Body of pancreas (tissue), 4 donors: Measurements from ENCODE around the gene ZNF384. TPM values are rescaled to one million over a fixed set of nuclear protein-coding genes. Genes with fewer than 3 reads are reported as not detected.

ENCODE experiments used
- ATAC-seq: fragments of 150-250 bp; one replicate; pipeline ENCODE4 v1.9.1; 2016
- DNase-seq, 4 donors: peaks; one replicate each; pipeline ENCODE4 v3.0.0-alpha.2; 2019
- H3K27ac ChIP-seq, 4 donors: fragments of 200-600 bp; sonication (generic); 1 replicate in 3 of 4; 2 replicates in 1 of 4; pipeline versions ENCODE4 v1.5.1 to v1.6.1; 2016 to 2019; ENCODE audit warnings: mild to moderate bottlenecking in 1 of 4, mixed read lengths in 1 of 4, moderate library complexity in 1 of 4
- H3K27me3 ChIP-seq, 2 donors: fragments of 200-600 bp; sonication (generic); one replicate each; pipeline ENCODE4 v1.6.0; 2016; ENCODE audit warnings: mild to moderate bottlenecking in 1 of 2
- H3K36me3 ChIP-seq, 2 donors: fragments of 200-600 bp; sonication (generic); replicated peaks in 1 of 2; 2 replicates each; pipeline ENCODE4 v1.5.1; 2016; ENCODE audit warnings: low read depth in 2 of 2; ENCODE audit not compliant: insufficient read depth in 1 of 2
- H3K4me1 ChIP-seq: fragments of 200-600 bp; sonication (generic); one replicate; pipeline ENCODE4 v1.6.0; 2016
- H3K4me3 ChIP-seq, 2 donors: fragments of 200-600 bp; sonication (generic); 1 replicate in 1 of 2; 2 replicates in 1 of 2; pipeline ENCODE4 v1.5.1; 2016 to 2019
- H3K9me3 ChIP-seq, 3 donors: fragments of 200-600 bp; sonication (generic); 1 replicate in 2 of 3; 2 replicates in 1 of 3; pipeline ENCODE4 v1.5.1; 2016
- CTCF ChIP-seq, 7 experiments: fragments of 450-650 bp in 4 of 7; fragments of 200-600 bp in 3 of 7; sonication (generic) in 3 of 7; IDR thresholded peaks; one replicate each; pipeline ENCODE4 v1.5.1; 2016 to 2019; ENCODE audit warnings: antibody characterized with exemption in 7 of 7
- POLR2A ChIP-seq, 3 donors: fragments of 450-650 bp; IDR thresholded peaks; one replicate each; pipeline ENCODE4 v1.6.1; 2016; ENCODE audit warnings: antibody characterized with exemption in 3 of 3, mild to moderate bottlenecking in 2 of 3
- WGBS, 2 donors: methylation state at CpG; one replicate each; pipeline ENCODE4 v1.1.5; 2017; 5-methylcytosine and 5-hydroxymethylcytosine counted together
- intact Hi-C: fragments of 100-400 bp; cut with DNase I; formaldehyde crosslinking; loops from one replicate; pipeline ENCODE4 v1.15.1; 2023
- small RNA-seq: library from RNA; depleted of rRNA; stranded (forward); fragments of <200 nt; gene quantifications from one replicate; pipeline ENCODE3, GENCODE V24; 2016
- total RNA-seq, 2 donors: library from RNA; depleted of rRNA; stranded (reverse); fragments of >200 nt; gene quantifications; one replicate each; pipeline ENCODE4 v1.1.0, GENCODE V29; 2016

The ZNF384 gene
- total RNA-seq, 2 donors from 2014 or later: 20.0 to 25.4 TPM

GRCh38 chr12:6620137-6620884, 68.9 kb downstream of the ZNF384 start:
- Histone ChIP-seq H3K4me1 (peaks cover 7% of the 10 kb centered on the region), H3K9me3 (no peaks in the 10 kb centered on the region), H3K4me3 (no peak overlapping the region), H3K36me3 (no peaks in the 10 kb centered on the region), H3K27ac (no peak overlapping the region), H3K27me3 (no peaks in the 10 kb centered on the region)
- 22 to 36% methylated on average over 18 to 78 of the region's 88 CpGs for WGBS, 2 donors
- TF ChIP-seq CTCF (IDR thresholded peaks at IDR 0.05): peak; percentile 7 to 54 (median 43)
- no peak for TF ChIP-seq POLR2A (IDR thresholded peaks at IDR 0.05)
- intact Hi-C loops: no loop called here
- ATAC-seq (peak; percentile 57), DNase-seq (peak; percentile 34 to 50 (median 40))

GRCh38 chr12:6618483-6619225, 70.5 kb downstream of the ZNF384 start:
- no peak for ATAC-seq

More at GRCh38 chr12:6618483-6619225, 70.5 kb downstream of the ZNF384 start:
- TF ChIP-seq CTCF (IDR thresholded peaks at IDR 0.05): no peak
- TF ChIP-seq POLR2A (IDR thresholded peaks at IDR 0.05): no peak
- DNase-seq: no peak
- Histone ChIP-seq H3K27ac (no peak overlapping the region), H3K4me3 (no peak overlapping the region), H3K4me1 (peaks cover 19% of the 10 kb centered on the region), H3K36me3 (no peaks in the 10 kb centered on the region), H3K27me3 (no peaks in the 10 kb centered on the region), H3K9me3 (no peaks in the 10 kb centered on the region)
- 63 to 79% methylated on average over 5 of the region's 5 CpGs for whole genome bisulfite sequencing, 2 donors
- intact Hi-C loops: loop anchor here (10.0 kb wide), 1 partner anchor 46 kb away; the partner anchor contains the start of gene ING4

Small RNA genes lying within 50 kb of the gene (small RNA-seq; reads per million reads assigned to genes)
- gene RNU6-781P: not detected

Other genes starting within 250 kb of the ZNF384 start
- not detected for gene CD27, start 244.4 kb downstream of the ZNF384 start, total RNA-seq
- 10 to 100 TPM; 14.5 to 36.3 TPM for gene TAPBPL, start 237.3 kb downstream of the ZNF384 start, total RNA-seq
- gene VAMP1, start 218.7 kb downstream of the ZNF384 start, total RNA-seq: 1 to 10 TPM; 2.9 to 5.9 TPM
- gene MRPL51, start 196.1 kb downstream of the ZNF384 start, total RNA-seq: 10 to 100 TPM; 23.6 to 25.1 TPM
- 10 to 100 TPM in 1 of 2 donors, 1 to 10 TPM in 1; 9.3 to 46.1 TPM for gene NCAPD2, start 195.3 kb downstream of the ZNF384 start, total RNA-seq
- 100 to 1,000 TPM; 311 to 476 TPM for gene GAPDH, start 154.9 kb downstream of the ZNF384 start, total RNA-seq
- 10 to 100 TPM; 11.4 to 13.2 TPM for gene IFFO1, start 133.3 kb downstream of the ZNF384 start, total RNA-seq
- gene NOP2, start 121.1 kb downstream of the ZNF384 start, total RNA-seq: 10 to 100 TPM; 10.9 to 83.1 TPM
- gene CHD4, start 82.0 kb downstream of the ZNF384 start, total RNA-seq: 100 to 1,000 TPM; 114 to 122 TPM
- gene LPAR5, start 53.4 kb downstream of the ZNF384 start, total RNA-seq: 1 to 10 TPM in 1 of 2 donors, under 1 TPM in 1; 0.66 to 3.6 TPM
- gene ACRBP, start 41.9 kb downstream of the ZNF384 start, total RNA-seq: 1 to 10 TPM in 1 of 2 donors, under 1 TPM in 1; 0.78 to 5.9 TPM
- gene ING4, start 26.3 kb downstream of the ZNF384 start, total RNA-seq: 10 to 100 TPM; 23.3 to 39.9 TPM
- not detected for gene PIANP, start 11.4 kb upstream of the ZNF384 start, total RNA-seq
- 10 to 100 TPM; 20.2 to 27.7 TPM for gene COPS7A, start 34.7 kb upstream of the ZNF384 start, total RNA-seq
- gene MLF2, start 63.8 kb upstream of the ZNF384 start, total RNA-seq: 10 to 100 TPM; 59.4 to 76.5 TPM
- 100 to 1,000 TPM in 1 of 2 donors, 10 to 100 TPM in 1; 69.5 to 109 TPM for gene PTMS, start 77.0 kb upstream of the ZNF384 start, total RNA-seq
- gene LAG3, start 83.1 kb upstream of the ZNF384 start, total RNA-seq: not detected
- gene CD4, start 100.2 kb upstream of the ZNF384 start, total RNA-seq: 1 to 10 TPM; 3.0 to 5.2 TPM
- under 1 TPM in 1 of 2 donors, not detected in 1; 0.78 TPM for gene GPR162, start 132.4 kb upstream of the ZNF384 start, total RNA-seq
- 10 to 100 TPM; 17.6 to 43.2 TPM for gene P3H3, start 139.0 kb upstream of the ZNF384 start, total RNA-seq
- under 1 TPM; 0.33 to 0.52 TPM for gene GNB3, start 151.6 kb upstream of the ZNF384 start, total RNA-seq
- 1 to 10 TPM in 1 of 2 donors, under 1 TPM in 1; 0.52 to 2.3 TPM for gene CDCA3, start 161.9 kb upstream of the ZNF384 start, total RNA-seq
- 10 to 100 TPM; 18.2 to 60.6 TPM for gene USP5, start 162.8 kb upstream of the ZNF384 start, total RNA-seq
- 100 to 1,000 TPM; 134 to 152 TPM for gene TPI1, start 178.2 kb upstream of the ZNF384 start, total RNA-seq
- 10 to 100 TPM in 1 of 2 donors, 1 to 10 TPM in 1; 2.6 to 11.9 TPM for gene SPSB2, start 183.9 kb upstream of the ZNF384 start, total RNA-seq
- gene LRRC23, start 215.4 kb upstream of the ZNF384 start, total RNA-seq: 10 to 100 TPM in 1 of 2 donors, 1 to 10 TPM in 1; 7.0 to 21.1 TPM
- gene ENO2, start 225.2 kb upstream of the ZNF384 start, total RNA-seq: 10 to 100 TPM in 1 of 2 donors, 1 to 10 TPM in 1; 4.4 to 11.9 TPM
- 10 to 100 TPM; 36.1 to 86.7 TPM for gene ATN1, start 238.6 kb upstream of the ZNF384 start, total RNA-seq